HepG2 (cell line): Measurements from ENCODE around the gene MRPL14. TPM values are rescaled to one million over a fixed set of nuclear protein-coding genes. Genes with fewer than 3 reads are reported as not detected.
A peak's percentile ranks its signal among the peaks of the same experiment; 100 is the strongest.

Experiments used
- ARNTL ChIP-seq: sonication (generic); formaldehyde crosslinking; IDR thresholded peaks from 2 replicates; pipeline ENCODE4 v1.4.0; 2020; ENCODE audit warnings: mild to moderate bottlenecking, missing genetic modification reagents
- CHD2 ChIP-seq: IDR thresholded peaks from 2 replicates; pipeline ENCODE4 v1.6.1; 2011; ENCODE audit warnings: low read depth, low read length, improper control_type of control experiment
- FOSL2 ChIP-seq: sonication (generic); formaldehyde crosslinking; IDR thresholded peaks from 2 replicates; pipeline ENCODE4 v1.4.0; 2020; ENCODE audit warnings: missing genetic modification reagents
- GATAD2A ChIP-seq: IDR thresholded peaks from 2 replicates; pipeline ENCODE4 v1.6.1; 2016
- MTF2 ChIP-seq: sonication (generic); formaldehyde crosslinking; IDR thresholded peaks from 2 replicates; pipeline ENCODE4 v1.5.0; 2020; ENCODE audit warnings: missing genetic modification reagents, borderline replicate concordance
- NAIF1 ChIP-seq: sonication (generic); formaldehyde crosslinking; IDR thresholded peaks from 2 replicates; pipeline ENCODE4 v1.5.0; 2020; ENCODE audit warnings: mild to moderate bottlenecking, missing genetic modification reagents, borderline replicate concordance
- NFKB2 ChIP-seq: sonication (generic); formaldehyde crosslinking; IDR thresholded peaks from 2 replicates; pipeline ENCODE4 v1.4.0; 2020; ENCODE audit warnings: missing genetic modification reagents, borderline replicate concordance
- PRDM4 ChIP-seq: sonication (generic); formaldehyde crosslinking; IDR thresholded peaks from 2 replicates; pipeline ENCODE4 v1.9.0; 2021; ENCODE audit warnings: missing genetic modification reagents, borderline replicate concordance
- REST ChIP-seq, 2 experiments: IDR thresholded peaks; 2 replicates each; pipeline ENCODE4 v1.6.1; 2011 to 2012; ENCODE audit warnings: low read length in 2 of 2, borderline replicate concordance in 1 of 2, low read depth in 1 of 2, mild to moderate bottlenecking in 1 of 2, moderate library complexity in 1 of 2
- SIN3B ChIP-seq: fragments of 150-350 bp; IDR thresholded peaks from 2 replicates; pipeline ENCODE4 v1.6.1; 2014; ENCODE audit warnings: low read length
- SOX13 ChIP-seq, 3 experiments: fragments of 450-650 bp in 1 of 3; sonication (generic) in 1 of 3; formaldehyde crosslinking in 1 of 3; IDR thresholded peaks in 2 of 3; conservative IDR thresholded peaks in 1 of 3; 2 replicates each; pipeline versions ENCODE4 v1.5.0 to v1.6.1; 2016 to 2020; ENCODE audit warnings: antibody characterized with exemption in 1 of 3, mild to moderate bottlenecking in 1 of 3, missing compliant biosample characterization in 1 of 3, missing genetic modification reagents in 1 of 3, moderate library complexity in 1 of 3
- ZKSCAN1 ChIP-seq: fragments of 150-350 bp; IDR thresholded peaks from 2 replicates; pipeline ENCODE4 v1.6.1; 2014; ENCODE audit warnings: low read length
- ZNF275 ChIP-seq: sonication (generic); formaldehyde crosslinking; IDR thresholded peaks from 2 replicates; pipeline ENCODE4 v1.8.0; 2022; ENCODE audit warnings: missing genetic modification reagents, mild to moderate bottlenecking, inconsistent platforms, borderline replicate concordance
- ZNF431 ChIP-seq: sonication (generic); formaldehyde crosslinking; IDR thresholded peaks from 2 replicates; pipeline ENCODE4 v1.9.0; 2022; ENCODE audit warnings: missing genetic modification reagents, low read depth, mild to moderate bottlenecking, borderline replicate concordance
- ZNF460 ChIP-seq: sonication (generic); formaldehyde crosslinking; IDR thresholded peaks from 2 replicates; pipeline ENCODE4 v1.5.1; 2020; ENCODE audit warnings: missing genetic modification reagents, mild to moderate bottlenecking, borderline replicate concordance
- ZNF574 ChIP-seq: sonication (generic); formaldehyde crosslinking; IDR thresholded peaks from 2 replicates; pipeline ENCODE4 v1.4.0; 2020; ENCODE audit warnings: missing genetic modification reagents
- ZNF605 ChIP-seq: sonication (generic); formaldehyde crosslinking; IDR thresholded peaks from 2 replicates; pipeline ENCODE4 v1.8.0; 2022; ENCODE audit warnings: mild to moderate bottlenecking, missing genetic modification reagents
- polyA plus RNA-seq, 8 experiments: library from polyadenylated mRNA; depleted of rRNA in 3 of 8; stranded (reverse) in 7 of 8; unstranded in 1 of 8; fragments of >200 nt; fragmentation: Illumina TruSeq in 4 of 8; extraction: Trizol in 4 of 8; gene quantifications; 2 replicates each; pipeline versions ENCODE4 v1.2.1 to v1.2.3, GENCODE V29; 2011 to 2016; ENCODE audit warnings: low read depth in 4 of 8, missing spikeins in 1 of 8, mixed read lengths in 1 of 8; ENCODE audit not compliant: insufficient read depth in 1 of 8
- total RNA-seq, 5 experiments: library from RNA; depleted of rRNA; stranded (reverse); fragments of >200 nt; fragmentation: Illumina TruSeq; extraction: Trizol; gene quantifications; 2 replicates each; pipeline ENCODE4 v1.2.3, GENCODE V29; 2016; ENCODE audit warnings: low read depth in 1 of 5

Gene MRPL14
- total and polyA plus RNA-seq, 2 of the 13 experiments (the other 11 are each of a cell fraction or from before 2014, with no cell fraction given), result 157 to 178 TPM

GRCh38 chr6:44156494-44157151, 29.4 kb upstream of the MRPL14 start (continued):
- no peak; the same call in 1 of the 2 replicates for TF ChIP-seq ZNF605 (CRISPR knock-in tag)
- peak; percentile 58; the same call in 1 of the 2 replicates for TF ChIP-seq FOSL2
- TF ChIP-seq ZNF275 (CRISPR knock-in tag), result no peak; the same call in 1 of the 2 replicates
- peak; percentile 50; the same call in 1 of the 2 replicates for TF ChIP-seq ZKSCAN1
- 0 out of 2 replicates have a peak, but pooled peaks have one; percentile 46 for TF ChIP-seq NFKB2
- no peak for TF ChIP-seq SIN3B
- TF ChIP-seq GATAD2A (CRISPR knock-in tag), result peak; percentile 97
- no peak; the same call in 1 of the 2 replicates for TF ChIP-seq ZNF460 (CRISPR knock-in tag)
- 0 out of 2 replicates have a peak, but pooled peaks have one; percentile 61 for TF ChIP-seq NAIF1 (CRISPR knock-in tag)
- TF ChIP-seq SOX13 (IDR thresholded peaks at IDR 0.05), result peak; percentile 75; the same call in 1 of the 2 replicates
- TF ChIP-seq SOX13 (CRISPR knock-in tag; conservative IDR thresholded peaks at IDR 0.05 in 1 of 2, IDR thresholded peaks at IDR 0.05 in 1 of 2), result peak in 1 of 2 experiments; percentile 86; a peak in 2 of 4 replicates
- peak; percentile 47 for TF ChIP-seq ARNTL (CRISPR knock-in tag)
- TF ChIP-seq ZNF574, result peak; percentile 85
- no peak; the same call in 1 of the 2 replicates for TF ChIP-seq ZNF431 (CRISPR knock-in tag)
- TF ChIP-seq MTF2 (CRISPR knock-in tag), result peak; percentile 73; the same call in 1 of the 2 replicates
- TF ChIP-seq PRDM4 (CRISPR knock-in tag), result 0 out of 2 replicates have a peak, but pooled peaks have one; percentile 16
- TF ChIP-seq CHD2, result peak; percentile 64; the same call in 1 of the 2 replicates
- 0 out of 4 replicates have a peak, but pooled peaks of 1 of the 2 experiments have one; percentile 38 for TF ChIP-seq REST (IDR thresholded peaks at IDR 0.05; ENCODE audit: borderline replicate concordance in 1 of 2, low read depth in 1 of 2, low read length in 2 of 2)
